Esophagus squamous epithelium (tissue), 5 donors: Measurements from ENCODE around the gene AMMECR1. TPM values are rescaled to one million over a fixed set of nuclear protein-coding genes. Genes with fewer than 3 reads are reported as not detected.

Source experiments
- DNase-seq: peaks from one replicate; lab custom pipeline; 2025; lab: John Stamatoyannopoulos, UW
- H3K27ac ChIP-seq, 4 donors: fragments of 200-600 bp; sonication (generic); one replicate each; pipeline ENCODE4 v1.5.1; 2016 to 2019; ENCODE audit warnings: mild to moderate bottlenecking in 1 of 4
- H3K27me3 ChIP-seq, 4 donors: fragments of 200-600 bp; sonication (generic); 1 replicate in 3 of 4; 2 replicates in 1 of 4; pipeline versions ENCODE4 v1.5.1 to v1.6.0; 2017 to 2021; ENCODE audit warnings: antibody characterized with exemption in 1 of 4
- H3K36me3 ChIP-seq, 3 donors: fragments of 200-600 bp; sonication (generic); one replicate each; pipeline ENCODE4 v1.5.1; 2016 to 2019
- H3K4me1 ChIP-seq, 3 donors: fragments of 200-600 bp; sonication (generic); one replicate each; pipeline ENCODE4 v1.5.1; 2017 to 2019
- H3K4me3 ChIP-seq, 4 donors: fragments of 200-600 bp; sonication (generic); 1 replicate in 3 of 4; 2 replicates in 1 of 4; pipeline ENCODE4 v1.5.1; 2016 to 2019; ENCODE audit warnings: mild to moderate bottlenecking in 2 of 4, moderate library complexity in 1 of 4
- H3K9me3 ChIP-seq, 3 donors: fragments of 200-600 bp; sonication (generic); one replicate each; pipeline ENCODE4 v1.5.1; 2016 to 2019
- CTCF ChIP-seq, 6 experiments: fragments of 450-650 bp in 4 of 6; fragments of 200-600 bp in 2 of 6; sonication (generic) in 2 of 6; IDR thresholded peaks; one replicate each; pipeline ENCODE4 v1.5.1; 2016 to 2019; ENCODE audit warnings: antibody characterized with exemption in 6 of 6, mild to moderate bottlenecking in 4 of 6, moderate library complexity in 4 of 6
- POLR2A ChIP-seq, 4 donors: fragments of 450-650 bp; IDR thresholded peaks; one replicate each; pipeline ENCODE4 v1.6.1; 2017; ENCODE audit warnings: antibody characterized with exemption in 4 of 4, mild to moderate bottlenecking in 4 of 4, moderate library complexity in 3 of 4
- WGBS, 2 donors: methylation state at CpG; one replicate each; pipeline ENCODE4 v1.1.5; 2018; 5-methylcytosine and 5-hydroxymethylcytosine counted together
- intact Hi-C: fragments of 100-400 bp; cut with DNase I; formaldehyde crosslinking; loops from one replicate; pipeline ENCODE4 v1.15.0; 2022
- total RNA-seq, 4 donors: library from RNA; depleted of rRNA; stranded (reverse); fragments of >200 nt; gene quantifications; one replicate each; pipeline ENCODE4 v1.1.0, GENCODE V29; 2016
- donor health status: DM: yes; HTN: yes; CAD: no.

AMMECR1 gene
- total RNA-seq, 4 donors from 2014 or later, result 9.3 to 33.2 (median 14.5) TPM

- TF ChIP-seq CTCF (IDR thresholded peaks at IDR 0.05) (no peak), POLR2A (IDR thresholded peaks at IDR 0.05) (no peak)
- Histone ChIP-seq H3K4me1 (no peaks in the 10 kb centered on the region), H3K27ac (no peak overlapping the region), H3K36me3 (no peaks in the 10 kb centered on the region), H3K4me3 (no peak overlapping the region), H3K9me3 (no peaks in the 10 kb centered on the region), H3K27me3 (no peaks in the 10 kb centered on the region)
- whole genome bisulfite sequencing, 2 donors, result 67 to 96% methylated on average over 1 of the region's 1 CpG
- intact Hi-C loops, result no loop called here
- no peak for DNase-seq
These were observed 40.3 kb downstream of the AMMECR1 start for GRCh38 chrX:110277609-110278008.

GRCh38 chrX:110276778-110277177, 41.1 kb downstream of the AMMECR1 start:
- Histone ChIP-seq H3K9me3 (no peaks in the 10 kb centered on the region), H3K27ac (no peak overlapping the region), H3K27me3 (no peaks in the 10 kb centered on the region), H3K36me3 (no peaks in the 10 kb centered on the region), H3K4me3 (no peak overlapping the region), H3K4me1 (no peaks in the 10 kb centered on the region)
- TF ChIP-seq CTCF (IDR thresholded peaks at IDR 0.05) (no peak), POLR2A (IDR thresholded peaks at IDR 0.05) (no peak)
- 48 to 100% methylated on average over 1 to 2 of the region's 2 CpGs for WGBS, 2 donors
- intact Hi-C loops, result no loop called here
- DNase-seq, result no peak

GRCh38 chrX:110268886-110269285, 49.0 kb downstream of the AMMECR1 start:
- H3K27ac ChIP-seq, result no peak overlapping the region
- 36 to 47% methylated on average over 1 of the region's 1 CpG for WGBS, 2 donors

GRCh38 chrX:110268395-110268794, 49.5 kb downstream of the AMMECR1 start:
- no peaks in the 10 kb centered on the region for H3K4me1 ChIP-seq
- H3K27ac ChIP-seq, result no peak overlapping the region
- H3K9me3 ChIP-seq, result no peaks in the 10 kb centered on the region
- H3K4me3 ChIP-seq, result no peak overlapping the region
- intact Hi-C loops, result no loop called here
- H3K36me3 ChIP-seq, result no peaks in the 10 kb centered on the region
- no peaks in the 10 kb centered on the region for H3K27me3 ChIP-seq
- WGBS, 2 donors, result 44 to 70% methylated on average over 6 of the region's 6 CpGs
- TF ChIP-seq CTCF (IDR thresholded peaks at IDR 0.05) (no peak), POLR2A (IDR thresholded peaks at IDR 0.05) (no peak)
- no peak for DNase-seq

More at GRCh38 chrX:110268886-110269285, 49.0 kb downstream of the AMMECR1 start:
- no peaks in the 10 kb centered on the region for H3K9me3 ChIP-seq
- H3K36me3 ChIP-seq, result no peaks in the 10 kb centered on the region
- H3K4me3 ChIP-seq, result no peak overlapping the region
- intact Hi-C loops, result no loop called here
- H3K4me1 ChIP-seq, result no peaks in the 10 kb centered on the region
- H3K27me3 ChIP-seq, result no peaks in the 10 kb centered on the region
- DNase-seq, result no peak
- TF ChIP-seq POLR2A (IDR thresholded peaks at IDR 0.05) (no peak), CTCF (IDR thresholded peaks at IDR 0.05) (no peak)

GRCh38 chrX:110267874-110268273, 50.0 kb downstream of the AMMECR1 start:
- TF ChIP-seq POLR2A (IDR thresholded peaks at IDR 0.05) (no peak), CTCF (IDR thresholded peaks at IDR 0.05) (no peak)
- DNase-seq, result no peak

More at GRCh38 chrX:110267874-110268273, 50.0 kb downstream of the AMMECR1 start:
- intact Hi-C loops, result no loop called here
- H3K4me1 ChIP-seq, result no peaks in the 10 kb centered on the region
- 52 to 88% methylated on average over 2 of the region's 2 CpGs for WGBS, 2 donors
- no peaks in the 10 kb centered on the region for H3K27me3 ChIP-seq
- no peak overlapping the region for H3K27ac ChIP-seq
- H3K4me3 ChIP-seq, result no peak overlapping the region
- no peaks in the 10 kb centered on the region for H3K36me3 ChIP-seq
- no peaks in the 10 kb centered on the region for H3K9me3 ChIP-seq
